OCI-LY7 (cell line): ENCODE data around the gene MORN5.

Experiments
- EZH2phosphoT487 ChIP-seq: fragments of 200-600 bp; sonication (generic); IDR thresholded peaks from 2 replicates; pipeline ENCODE4 v1.6.1; 2018; ENCODE audit warnings: low read depth, borderline replicate concordance, mild to moderate bottlenecking, mixed run types, antibody characterized with exemption, low read length, moderate library complexity, mixed read lengths
- TF ChIP-seq, protein P1 (sequence below): fragments of 200-600 bp; sonication (generic); conservative IDR thresholded peaks from 2 replicates; pipeline ENCODE4 v1.5.1; 2014; ENCODE audit warnings: mild to moderate bottlenecking, antibody characterized with exemption, low read length, moderate library complexity, mixed read lengths

- TF ChIP-seq, protein P1, sequence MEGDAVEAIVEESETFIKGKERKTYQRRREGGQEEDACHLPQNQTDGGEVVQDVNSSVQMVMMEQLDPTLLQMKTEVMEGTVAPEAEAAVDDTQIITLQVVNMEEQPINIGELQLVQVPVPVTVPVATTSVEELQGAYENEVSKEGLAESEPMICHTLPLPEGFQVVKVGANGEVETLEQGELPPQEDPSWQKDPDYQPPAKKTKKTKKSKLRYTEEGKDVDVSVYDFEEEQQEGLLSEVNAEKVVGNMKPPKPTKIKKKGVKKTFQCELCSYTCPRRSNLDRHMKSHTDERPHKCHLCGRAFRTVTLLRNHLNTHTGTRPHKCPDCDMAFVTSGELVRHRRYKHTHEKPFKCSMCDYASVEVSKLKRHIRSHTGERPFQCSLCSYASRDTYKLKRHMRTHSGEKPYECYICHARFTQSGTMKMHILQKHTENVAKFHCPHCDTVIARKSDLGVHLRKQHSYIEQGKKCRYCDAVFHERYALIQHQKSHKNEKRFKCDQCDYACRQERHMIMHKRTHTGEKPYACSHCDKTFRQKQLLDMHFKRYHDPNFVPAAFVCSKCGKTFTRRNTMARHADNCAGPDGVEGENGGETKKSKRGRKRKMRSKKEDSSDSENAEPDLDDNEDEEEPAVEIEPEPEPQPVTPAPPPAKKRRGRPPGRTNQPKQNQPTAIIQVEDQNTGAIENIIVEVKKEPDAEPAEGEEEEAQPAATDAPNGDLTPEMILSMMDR = no peak
- TF ChIP-seq EZH2phosphoT487 = no peak
Measured at GRCh38 chr9:122193651-122194050, 33.9 kb downstream of the MORN5 start.
